Thyroid gland (tissue), 4 donors: ENCODE results near the gene TAF6L.

ENCODE experiments used
- CTCF ChIP-seq, 6 experiments: fragments of 200-600 bp in 3 of 6; fragments of 450-650 bp in 3 of 6; sonication (generic) in 3 of 6; IDR thresholded peaks; one replicate each; pipeline ENCODE4 v1.5.1; 2016 to 2019; ENCODE audit warnings: antibody characterized with exemption in 6 of 6, mild to moderate bottlenecking in 2 of 6, inconsistent platforms in 1 of 6, moderate library complexity in 1 of 6
- POLR2A ChIP-seq, 2 donors: fragments of 450-650 bp; IDR thresholded peaks; one replicate each; pipeline ENCODE4 v1.6.1; 2017; ENCODE audit warnings: antibody characterized with exemption in 2 of 2, mild to moderate bottlenecking in 2 of 2, moderate library complexity in 1 of 2

- TF ChIP-seq CTCF (IDR thresholded peaks at IDR 0.05), result no peak
- TF ChIP-seq POLR2A (IDR thresholded peaks at IDR 0.05), result no peak
These were observed 435 bp upstream of the TAF6L start for GRCh38 chr11:62770778-62771143.
